Myocyte (in vitro differentiated cells): Measurements from ENCODE around the gene SEZ6. TPM values are rescaled to one million over a fixed set of nuclear protein-coding genes. Genes with fewer than 3 reads are reported as not detected.
A peak's percentile ranks its signal among the peaks of the same experiment; 100 is the strongest.

Source experiments
- DNase-seq: peaks from one replicate; pipeline ENCODE4 v3.0.0-alpha.2; 2012; ENCODE audit warnings: low read depth
- polyA plus RNA-seq: library from polyadenylated mRNA; unstranded; fragments of >200 nt; gene quantifications from one replicate; pipeline ENCODE4 v1.2.1, GENCODE V29; 2012; ENCODE audit warnings: missing spikeins
- total RNA-seq: library from RNA; depleted of rRNA; stranded (reverse); fragments of >200 nt; gene quantifications from 2 replicates; pipeline ENCODE4 v1.2.3, GENCODE V29; 2014

The SEZ6 gene
- 0.16 and 0.57 TPM in 2 replicates for total RNA-seq
- 0.78 TPM for polyA plus RNA-seq

GRCh38 chr17:29005936-29006511, at the start of gene SEZ6:
SEZ6 (minus strand) TSS chr17:29006033; CDS start chr17:29005869, 164 bp downstream.
- peak; percentile 78 for DNase-seq

- DNase-seq = no peak
Observed at GRCh38 chr17:29054835-29055234, 49.0 kb upstream of the SEZ6 start.

- no peak for DNase-seq
Observed at GRCh38 chr17:29051731-29052130, 45.9 kb upstream of the SEZ6 start.

- no peak for DNase-seq
Observed at GRCh38 chr17:29051194-29051593, 45.4 kb upstream of the SEZ6 start.

- DNase-seq = no peak
Observed at GRCh38 chr17:29050176-29050575, 44.3 kb upstream of the SEZ6 start.

- peak; percentile 78 for DNase-seq
Observed at GRCh38 chr17:29049541-29050145, 43.8 kb upstream of the SEZ6 start.

- peak; percentile 98 for DNase-seq
Observed at GRCh38 chr17:29048440-29049368, 42.9 kb upstream of the SEZ6 start.

GRCh38 chr17:29046473-29046839, 40.6 kb upstream of the SEZ6 start:
- DNase-seq = peak; percentile 74

- DNase-seq = no peak
Observed at GRCh38 chr17:29045734-29046472, 40.1 kb upstream of the SEZ6 start.

- DNase-seq = peak; percentile 59
Observed at GRCh38 chr17:29045026-29045425, 39.2 kb upstream of the SEZ6 start.

GRCh38 chr17:29043539-29044145, 37.8 kb upstream of the SEZ6 start:
- peak; percentile 44 for DNase-seq

GRCh38 chr17:29042679-29043538, 37.1 kb upstream of the SEZ6 start, which contains the start of gene PIPOX:
PIPOX (plus strand) TSS chr17:29043141; CDS start chr17:29043226, 85 bp downstream.
- peak; percentile 85 for DNase-seq

- no peak for DNase-seq
Observed at GRCh38 chr17:29042026-29042678, 36.3 kb upstream of the SEZ6 start.

GRCh38 chr17:29041571-29041970, 35.7 kb upstream of the SEZ6 start:
- no peak for DNase-seq

- DNase-seq = no peak
Observed at GRCh38 chr17:29041091-29041490, 35.3 kb upstream of the SEZ6 start.

- DNase-seq = peak; percentile 97
Observed at GRCh38 chr17:29039764-29040598, 34.1 kb upstream of the SEZ6 start.

GRCh38 chr17:29038085-29038795, 32.4 kb upstream of the SEZ6 start:
- no peak for DNase-seq

GRCh38 chr17:29037739-29038084, 31.9 kb upstream of the SEZ6 start:
- DNase-seq = no peak
